ENCODE results near the gene AREL1. TPM values are rescaled to one million over a fixed set of nuclear protein-coding genes. Genes with fewer than 3 reads are reported as not detected.

AREL1 gene
- total RNA-seq, 1 experiment from 2014 or later = 45.9 TPM

- DNase-seq (ENCODE audit: low read depth) = no peak
Measured at GRCh38 chr14:74702293-74702692, 10.6 kb downstream of the AREL1 start.

- DNase-seq (ENCODE audit: low read depth) = no peak
Measured at GRCh38 chr14:74698465-74698864, 14.4 kb downstream of the AREL1 start.

- DNase-seq (ENCODE audit: low read depth) = no peak
Measured at GRCh38 chr14:74697976-74698375, 14.9 kb downstream of the AREL1 start.

GRCh38 chr14:74697543-74697942 is 15.3 kb downstream of the AREL1 start:
- peak; percentile 31 for DNase-seq (ENCODE audit: low read depth)

- no peak for DNase-seq (ENCODE audit: low read depth)
Measured at GRCh38 chr14:74697011-74697410, 15.9 kb downstream of the AREL1 start.

GRCh38 chr14:74695406-74695805 is 17.5 kb downstream of the AREL1 start:
- no peak for DNase-seq (ENCODE audit: low read depth)

GRCh38 chr14:74693191-74693590 is 19.7 kb downstream of the AREL1 start:
- no peak for DNase-seq (ENCODE audit: low read depth)

GRCh38 chr14:74691456-74691855 is 21.4 kb downstream of the AREL1 start:
- no peak for DNase-seq (ENCODE audit: low read depth)

- no peak for DNase-seq (ENCODE audit: low read depth)
Measured at GRCh38 chr14:74685921-74686678, 26.8 kb downstream of the AREL1 start.

- no peak for DNase-seq (ENCODE audit: low read depth)
Measured at GRCh38 chr14:74685056-74685455, 27.8 kb downstream of the AREL1 start.

- no peak for DNase-seq (ENCODE audit: low read depth)
Measured at GRCh38 chr14:74684434-74684833, 28.4 kb downstream of the AREL1 start.

- DNase-seq (ENCODE audit: low read depth) = no peak
Measured at GRCh38 chr14:74683406-74683805, 29.5 kb downstream of the AREL1 start.

GRCh38 chr14:74682169-74682952 is 30.5 kb downstream of the AREL1 start:
- DNase-seq (ENCODE audit: low read depth) = no peak

- no peak for DNase-seq (ENCODE audit: low read depth)
Measured at GRCh38 chr14:74675219-74675618, 37.7 kb downstream of the AREL1 start.

GRCh38 chr14:74673768-74674167 is 39.1 kb downstream of the AREL1 start:
- no peak for DNase-seq (ENCODE audit: low read depth)

GRCh38 chr14:74671789-74672188 is 41.1 kb downstream of the AREL1 start:
- peak; percentile 80 for DNase-seq (ENCODE audit: low read depth)

GRCh38 chr14:74670726-74671411 is 42.0 kb downstream of the AREL1 start:
- peak; percentile 83 for DNase-seq (ENCODE audit: low read depth)

GRCh38 chr14:74669846-74670245 is 43.0 kb downstream of the AREL1 start:
- no peak for DNase-seq (ENCODE audit: low read depth)

GRCh38 chr14:74669256-74669655 is 43.6 kb downstream of the AREL1 start:
- DNase-seq (ENCODE audit: low read depth) = no peak

- DNase-seq (ENCODE audit: low read depth) = no peak
Measured at GRCh38 chr14:74667758-74668157, 45.1 kb downstream of the AREL1 start.

- no peak for DNase-seq (ENCODE audit: low read depth)
Measured at GRCh38 chr14:74664717-74665116, 48.2 kb downstream of the AREL1 start.

GRCh38 chr14:74663884-74664283 is 49.0 kb downstream of the AREL1 start:
- no peak for DNase-seq (ENCODE audit: low read depth)
